ENCODE data around the gene SSTR3.
"Not testable (repeated sequence)": the region's sequence is repeated elsewhere in the genome, so short reads cannot be mapped to it uniquely, and the experiment has no call there.

The SSTR3 gene

GRCh38 chr22:37234736-37235711 is 22.7 kb upstream of the SSTR3 start:
- H3K4me1 ChIP-seq (ENCODE audit: control insufficient read depth, low read depth, low read length), result peaks cover 2% of the 10 kb centered on the region
- H3K4me3 ChIP-seq (ENCODE audit: low read length), result no peak overlapping the region
- H3K56ac ChIP-seq (ENCODE audit: low read length), result no peak overlapping the region
- H3K4ac ChIP-seq (ENCODE audit: low read depth, low read length), result no peak overlapping the region
- H3K9ac ChIP-seq (ENCODE audit: low read length), result no peak overlapping the region
- no peak overlapping the region for H2AK5ac ChIP-seq (ENCODE audit: low read length)
- H3K27ac ChIP-seq (ENCODE audit: low read depth, low read length), result no peak overlapping the region
- no CpG with 5 or more reads among the region's 16 CpGs for WGBS (ENCODE audit: extremely low coverage, insufficient coverage, low lambda C conversion rate)
- no peak overlapping the region for H2BK15ac ChIP-seq (replicated peaks; ENCODE audit: low read depth)
- no peak overlapping the region for H3K4me2 ChIP-seq (ENCODE audit: low read length)
- H3K23ac ChIP-seq (ENCODE audit: low read length), result no peak overlapping the region
- no peak overlapping the region for H2BK5ac ChIP-seq (ENCODE audit: low read length)
- DNase-seq, result no peak
- no peaks in the 10 kb centered on the region for H3K27me3 ChIP-seq (ENCODE audit: insufficient read depth, low read length, poor library complexity)
- no peak overlapping the region for H4K5ac ChIP-seq (ENCODE audit: low read length)
- H3K79me2 ChIP-seq (ENCODE audit: control insufficient read depth, insufficient read depth, low read length), result no peaks in the 10 kb centered on the region
- H3K18ac ChIP-seq (ENCODE audit: low read length), result no peak overlapping the region
- no peak overlapping the region for H2BK120ac ChIP-seq (ENCODE audit: low read depth, low read length)
- no peaks in the 10 kb centered on the region for H3K36me3 ChIP-seq (ENCODE audit: control insufficient read depth, insufficient read depth, low read length)
- no peaks in the 10 kb centered on the region for H3K79me1 ChIP-seq (ENCODE audit: low read length)
- no peak overlapping the region for H4K8ac ChIP-seq (ENCODE audit: low read depth, low read length)

- no peak overlapping the region for H3K56ac ChIP-seq (ENCODE audit: low read length)
- no peak overlapping the region for H4K8ac ChIP-seq (ENCODE audit: low read depth, low read length)
- no peak overlapping the region for H2BK120ac ChIP-seq (ENCODE audit: low read depth, low read length)
- H3K27me3 ChIP-seq (ENCODE audit: insufficient read depth, low read length, poor library complexity), result no peaks in the 10 kb centered on the region
- peaks cover 2% of the 10 kb centered on the region for H3K4me1 ChIP-seq (ENCODE audit: control insufficient read depth, low read depth, low read length)
- H3K23ac ChIP-seq (ENCODE audit: low read length), result no peak overlapping the region
- no peak overlapping the region for H2BK5ac ChIP-seq (ENCODE audit: low read length)
- no peaks in the 10 kb centered on the region for H3K36me3 ChIP-seq (ENCODE audit: control insufficient read depth, insufficient read depth, low read length)
- H3K9ac ChIP-seq (ENCODE audit: low read length), result no peak overlapping the region
- H4K5ac ChIP-seq (ENCODE audit: low read length), result no peak overlapping the region
- no peak overlapping the region for H3K4ac ChIP-seq (ENCODE audit: low read depth, low read length)
- no peak overlapping the region for H3K18ac ChIP-seq (ENCODE audit: low read length)
- H3K79me1 ChIP-seq (ENCODE audit: low read length), result no peaks in the 10 kb centered on the region
- no peak overlapping the region for H2AK5ac ChIP-seq (ENCODE audit: low read length)
- H3K79me2 ChIP-seq (ENCODE audit: control insufficient read depth, insufficient read depth, low read length), result no peaks in the 10 kb centered on the region
- no peak for DNase-seq
- no peak overlapping the region for H3K4me3 ChIP-seq (ENCODE audit: low read length)
- H3K4me2 ChIP-seq (ENCODE audit: low read length), result no peak overlapping the region
- H3K27ac ChIP-seq (ENCODE audit: low read depth, low read length), result no peak overlapping the region
- no CpG with 5 or more reads among the region's 27 CpGs for WGBS (ENCODE audit: extremely low coverage, insufficient coverage, low lambda C conversion rate)
- H2BK15ac ChIP-seq (replicated peaks; ENCODE audit: low read depth), result no peak overlapping the region
Measured at GRCh38 chr22:37233751-37234631, 21.7 kb upstream of the SSTR3 start.

GRCh38 chr22:37233371-37233750 is 21.1 kb upstream of the SSTR3 start:
- not testable (repeated sequence) for H3K36me3 ChIP-seq (ENCODE audit: control insufficient read depth, insufficient read depth, low read length); H2BK15ac ChIP-seq (replicated peaks; ENCODE audit: low read depth); H3K4ac ChIP-seq (ENCODE audit: low read depth, low read length); H3K4me1 ChIP-seq (ENCODE audit: control insufficient read depth, low read depth, low read length); H3K9ac ChIP-seq (ENCODE audit: low read length); H3K4me3 ChIP-seq (ENCODE audit: low read length); H3K18ac ChIP-seq (ENCODE audit: low read length); H3K79me2 ChIP-seq (ENCODE audit: control insufficient read depth, insufficient read depth, low read length); H2BK5ac ChIP-seq (ENCODE audit: low read length); H2BK120ac ChIP-seq (ENCODE audit: low read depth, low read length); H3K56ac ChIP-seq (ENCODE audit: low read length); H4K5ac ChIP-seq (ENCODE audit: low read length); H3K23ac ChIP-seq (ENCODE audit: low read length); H3K4me2 ChIP-seq (ENCODE audit: low read length); H4K8ac ChIP-seq (ENCODE audit: low read depth, low read length); H3K27me3 ChIP-seq (ENCODE audit: insufficient read depth, low read length, poor library complexity); H3K27ac ChIP-seq (ENCODE audit: low read depth, low read length); H3K79me1 ChIP-seq (ENCODE audit: low read length); DNase-seq; H2AK5ac ChIP-seq (ENCODE audit: low read length)
- no CpG with 5 or more reads among the region's 12 CpGs for WGBS (ENCODE audit: extremely low coverage, insufficient coverage, low lambda C conversion rate)

GRCh38 chr22:37232140-37232998 is 20.1 kb upstream of the SSTR3 start:
- Histone ChIP-seq H4K8ac (ENCODE audit: low read depth, low read length) (no peak overlapping the region), H3K36me3 (ENCODE audit: control insufficient read depth, insufficient read depth, low read length) (no peaks in the 10 kb centered on the region), H3K79me2 (ENCODE audit: control insufficient read depth, insufficient read depth, low read length) (no peaks in the 10 kb centered on the region), H3K4me1 (ENCODE audit: control insufficient read depth, low read depth, low read length) (peaks cover 2% of the 10 kb centered on the region), H3K56ac (ENCODE audit: low read length) (no peak overlapping the region), H3K27ac (ENCODE audit: low read depth, low read length) (no peak overlapping the region), H3K23ac (ENCODE audit: low read length) (no peak overlapping the region), H3K18ac (ENCODE audit: low read length) (no peak overlapping the region), H3K27me3 (ENCODE audit: insufficient read depth, low read length, poor library complexity) (no peaks in the 10 kb centered on the region), H3K79me1 (ENCODE audit: low read length) (no peaks in the 10 kb centered on the region), H3K4ac (ENCODE audit: low read depth, low read length) (no peak overlapping the region), H3K9ac (ENCODE audit: low read length) (no peak overlapping the region), H2AK5ac (ENCODE audit: low read length) (no peak overlapping the region), H2BK15ac (replicated peaks; ENCODE audit: low read depth) (no peak overlapping the region), H4K5ac (ENCODE audit: low read length) (no peak overlapping the region), H3K4me2 (ENCODE audit: low read length) (no peak overlapping the region), H2BK5ac (ENCODE audit: low read length) (no peak overlapping the region), H2BK120ac (ENCODE audit: low read depth, low read length) (no peak overlapping the region), H3K4me3 (ENCODE audit: low read length) (no peak overlapping the region)
- no CpG with 5 or more reads among the region's 15 CpGs for WGBS (ENCODE audit: extremely low coverage, insufficient coverage, low lambda C conversion rate)
- DNase-seq, result no peak

GRCh38 chr22:37231406-37232139 is 19.3 kb upstream of the SSTR3 start:
- Histone ChIP-seq H3K79me2 (ENCODE audit: control insufficient read depth, insufficient read depth, low read length) (no peaks in the 10 kb centered on the region), H2BK120ac (ENCODE audit: low read depth, low read length) (no peak overlapping the region), H4K5ac (ENCODE audit: low read length) (no peak overlapping the region), H3K56ac (ENCODE audit: low read length) (no peak overlapping the region), H3K4me2 (ENCODE audit: low read length) (no peak overlapping the region), H2AK5ac (ENCODE audit: low read length) (no peak overlapping the region), H3K23ac (ENCODE audit: low read length) (no peak overlapping the region), H3K36me3 (ENCODE audit: control insufficient read depth, insufficient read depth, low read length) (no peaks in the 10 kb centered on the region), H3K4me3 (ENCODE audit: low read length) (no peak overlapping the region), H3K4ac (ENCODE audit: low read depth, low read length) (no peak overlapping the region), H2BK5ac (ENCODE audit: low read length) (no peak overlapping the region), H3K4me1 (ENCODE audit: control insufficient read depth, low read depth, low read length) (no peaks in the 10 kb centered on the region), H3K18ac (ENCODE audit: low read length) (no peak overlapping the region), H2BK15ac (replicated peaks; ENCODE audit: low read depth) (no peak overlapping the region), H3K9ac (ENCODE audit: low read length) (no peak overlapping the region), H3K27ac (ENCODE audit: low read depth, low read length) (no peak overlapping the region), H3K27me3 (ENCODE audit: insufficient read depth, low read length, poor library complexity) (no peaks in the 10 kb centered on the region), H3K79me1 (ENCODE audit: low read length) (no peaks in the 10 kb centered on the region), H4K8ac (ENCODE audit: low read depth, low read length) (no peak overlapping the region)
- no peak for DNase-seq
- no CpG with 5 or more reads among the region's 21 CpGs for WGBS (ENCODE audit: extremely low coverage, insufficient coverage, low lambda C conversion rate)
